ENCODE data around the gene PRDM16. TPM values are rescaled to one million over a fixed set of nuclear protein-coding genes. Genes with fewer than 3 reads are reported as not detected.
A peak's percentile ranks its signal among the peaks of the same experiment; 100 is the strongest.

The PRDM16 gene
- total and polyA plus RNA-seq, 2 of the 13 experiments (the other 11 are each of a cell fraction or from before 2014, with no cell fraction given): 0.15 to 0.81 TPM

DNA sequence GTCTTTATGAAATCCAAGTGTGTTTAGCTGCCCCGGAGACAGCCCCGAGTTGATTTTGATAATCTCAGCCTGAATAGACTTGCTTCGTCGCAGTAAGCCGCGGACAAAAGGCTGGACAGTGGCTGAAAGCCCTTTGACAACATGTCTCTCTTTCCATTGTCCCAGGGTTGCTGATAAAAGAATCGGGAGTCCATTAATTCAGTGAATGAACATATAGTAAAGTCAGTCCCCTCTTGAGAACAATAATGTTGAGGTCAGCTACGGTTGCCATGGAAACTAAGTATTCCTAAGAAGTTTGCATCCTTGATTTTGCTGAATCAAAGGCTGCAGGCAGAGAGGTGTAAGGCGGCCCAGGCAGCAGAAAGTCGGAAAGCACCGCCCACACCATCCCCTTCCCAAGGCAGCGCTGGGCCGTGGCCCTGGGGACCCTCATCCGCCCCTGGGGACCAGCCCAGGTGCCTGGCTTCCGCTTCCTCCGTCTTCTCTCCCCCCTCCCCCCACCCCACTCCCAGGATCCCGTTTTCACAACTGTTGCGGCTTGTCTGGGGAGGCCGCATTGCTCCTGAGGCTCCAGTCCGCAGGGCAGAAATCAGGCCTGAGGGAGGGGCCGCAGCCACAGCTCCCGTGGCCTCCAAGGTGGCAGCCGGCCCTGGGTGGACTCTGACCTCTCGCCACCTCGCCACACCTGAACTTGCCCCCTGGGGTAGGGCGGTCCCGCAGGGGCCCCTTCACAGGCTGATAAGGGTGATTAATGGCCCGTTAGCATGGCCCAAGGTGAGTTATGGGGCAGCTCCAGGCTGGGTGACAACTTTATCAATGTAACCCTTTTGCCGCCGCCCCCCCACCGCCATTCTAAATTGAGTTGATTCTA is 180.9 kb downstream of the PRDM16 start (continued):
- no peak for TF ChIP-seq ZNF350 (CRISPR knock-in tag; IDR thresholded peaks at IDR 0.05; ENCODE audit: borderline replicate concordance, low read depth)
- peak; percentile 59 for TF ChIP-seq ZFY (CRISPR knock-in tag; IDR thresholded peaks at IDR 0.05)
- TF ChIP-seq, protein P1, sequence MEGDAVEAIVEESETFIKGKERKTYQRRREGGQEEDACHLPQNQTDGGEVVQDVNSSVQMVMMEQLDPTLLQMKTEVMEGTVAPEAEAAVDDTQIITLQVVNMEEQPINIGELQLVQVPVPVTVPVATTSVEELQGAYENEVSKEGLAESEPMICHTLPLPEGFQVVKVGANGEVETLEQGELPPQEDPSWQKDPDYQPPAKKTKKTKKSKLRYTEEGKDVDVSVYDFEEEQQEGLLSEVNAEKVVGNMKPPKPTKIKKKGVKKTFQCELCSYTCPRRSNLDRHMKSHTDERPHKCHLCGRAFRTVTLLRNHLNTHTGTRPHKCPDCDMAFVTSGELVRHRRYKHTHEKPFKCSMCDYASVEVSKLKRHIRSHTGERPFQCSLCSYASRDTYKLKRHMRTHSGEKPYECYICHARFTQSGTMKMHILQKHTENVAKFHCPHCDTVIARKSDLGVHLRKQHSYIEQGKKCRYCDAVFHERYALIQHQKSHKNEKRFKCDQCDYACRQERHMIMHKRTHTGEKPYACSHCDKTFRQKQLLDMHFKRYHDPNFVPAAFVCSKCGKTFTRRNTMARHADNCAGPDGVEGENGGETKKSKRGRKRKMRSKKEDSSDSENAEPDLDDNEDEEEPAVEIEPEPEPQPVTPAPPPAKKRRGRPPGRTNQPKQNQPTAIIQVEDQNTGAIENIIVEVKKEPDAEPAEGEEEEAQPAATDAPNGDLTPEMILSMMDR (CRISPR knock-in tag; IDR thresholded peaks at IDR 0.05): no peak
- TF ChIP-seq, protein P2, sequence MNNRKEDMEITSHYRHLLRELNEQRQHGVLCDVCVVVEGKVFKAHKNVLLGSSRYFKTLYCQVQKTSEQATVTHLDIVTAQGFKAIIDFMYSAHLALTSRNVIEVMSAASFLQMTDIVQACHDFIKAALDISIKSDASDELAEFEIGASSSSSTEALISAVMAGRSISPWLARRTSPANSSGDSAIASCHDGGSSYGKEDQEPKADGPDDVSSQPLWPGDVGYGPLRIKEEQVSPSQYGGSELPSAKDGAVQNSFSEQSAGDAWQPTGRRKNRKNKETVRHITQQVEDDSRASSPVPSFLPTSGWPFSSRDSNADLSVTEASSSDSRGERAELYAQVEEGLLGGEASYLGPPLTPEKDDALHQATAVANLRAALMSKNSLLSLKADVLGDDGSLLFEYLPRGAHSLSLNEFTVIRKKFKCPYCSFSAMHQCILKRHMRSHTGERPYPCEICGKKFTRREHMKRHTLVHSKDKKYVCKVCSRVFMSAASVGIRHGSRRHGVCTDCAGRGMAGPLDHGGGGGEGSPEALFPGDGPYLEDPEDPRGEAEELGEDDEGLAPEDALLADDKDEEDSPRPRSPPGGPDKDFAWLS (CRISPR knock-in tag; IDR thresholded peaks at IDR 0.05; ENCODE audit: borderline replicate concordance): no peak
- TF ChIP-seq, protein P3, sequence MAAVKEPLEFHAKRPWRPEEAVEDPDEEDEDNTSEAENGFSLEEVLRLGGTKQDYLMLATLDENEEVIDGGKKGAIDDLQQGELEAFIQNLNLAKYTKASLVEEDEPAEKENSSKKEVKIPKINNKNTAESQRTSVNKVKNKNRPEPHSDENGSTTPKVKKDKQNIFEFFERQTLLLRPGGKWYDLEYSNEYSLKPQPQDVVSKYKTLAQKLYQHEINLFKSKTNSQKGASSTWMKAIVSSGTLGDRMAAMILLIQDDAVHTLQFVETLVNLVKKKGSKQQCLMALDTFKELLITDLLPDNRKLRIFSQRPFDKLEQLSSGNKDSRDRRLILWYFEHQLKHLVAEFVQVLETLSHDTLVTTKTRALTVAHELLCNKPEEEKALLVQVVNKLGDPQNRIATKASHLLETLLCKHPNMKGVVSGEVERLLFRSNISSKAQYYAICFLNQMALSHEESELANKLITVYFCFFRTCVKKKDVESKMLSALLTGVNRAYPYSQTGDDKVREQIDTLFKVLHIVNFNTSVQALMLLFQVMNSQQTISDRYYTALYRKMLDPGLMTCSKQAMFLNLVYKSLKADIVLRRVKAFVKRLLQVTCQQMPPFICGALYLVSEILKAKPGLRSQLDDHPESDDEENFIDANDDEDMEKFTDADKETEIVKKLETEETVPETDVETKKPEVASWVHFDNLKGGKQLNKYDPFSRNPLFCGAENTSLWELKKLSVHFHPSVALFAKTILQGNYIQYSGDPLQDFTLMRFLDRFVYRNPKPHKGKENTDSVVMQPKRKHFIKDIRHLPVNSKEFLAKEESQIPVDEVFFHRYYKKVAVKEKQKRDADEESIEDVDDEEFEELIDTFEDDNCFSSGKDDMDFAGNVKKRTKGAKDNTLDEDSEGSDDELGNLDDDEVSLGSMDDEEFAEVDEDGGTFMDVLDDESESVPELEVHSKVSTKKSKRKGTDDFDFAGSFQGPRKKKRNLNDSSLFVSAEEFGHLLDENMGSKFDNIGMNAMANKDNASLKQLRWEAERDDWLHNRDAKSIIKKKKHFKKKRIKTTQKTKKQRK (IDR thresholded peaks at IDR 0.05; ENCODE audit: low read length): no peak
- TF ChIP-seq ZNF207 (IDR thresholded peaks at IDR 0.05; ENCODE audit: borderline replicate concordance): no peak
- TF ChIP-seq, protein P4, sequence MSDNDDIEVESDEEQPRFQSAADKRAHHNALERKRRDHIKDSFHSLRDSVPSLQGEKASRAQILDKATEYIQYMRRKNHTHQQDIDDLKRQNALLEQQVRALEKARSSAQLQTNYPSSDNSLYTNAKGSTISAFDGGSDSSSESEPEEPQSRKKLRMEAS (IDR thresholded peaks at IDR 0.05): no peak; the same call in 1 of the 2 replicates
- TF ChIP-seq HHEX (CRISPR knock-in tag; IDR thresholded peaks at IDR 0.05): no peak
- TF ChIP-seq AHR (CRISPR knock-in tag; IDR thresholded peaks at IDR 0.05): no peak
- TF ChIP-seq ZNF83 (CRISPR knock-in tag; IDR thresholded peaks at IDR 0.05; ENCODE audit: borderline replicate concordance): no peak
- TF ChIP-seq, protein P5, sequence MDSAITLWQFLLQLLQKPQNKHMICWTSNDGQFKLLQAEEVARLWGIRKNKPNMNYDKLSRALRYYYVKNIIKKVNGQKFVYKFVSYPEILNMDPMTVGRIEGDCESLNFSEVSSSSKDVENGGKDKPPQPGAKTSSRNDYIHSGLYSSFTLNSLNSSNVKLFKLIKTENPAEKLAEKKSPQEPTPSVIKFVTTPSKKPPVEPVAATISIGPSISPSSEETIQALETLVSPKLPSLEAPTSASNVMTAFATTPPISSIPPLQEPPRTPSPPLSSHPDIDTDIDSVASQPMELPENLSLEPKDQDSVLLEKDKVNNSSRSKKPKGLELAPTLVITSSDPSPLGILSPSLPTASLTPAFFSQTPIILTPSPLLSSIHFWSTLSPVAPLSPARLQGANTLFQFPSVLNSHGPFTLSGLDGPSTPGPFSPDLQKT (CRISPR knock-in tag; IDR thresholded peaks at IDR 0.05; ENCODE audit: borderline replicate concordance): no peak
- peak; percentile 65 for TF ChIP-seq HDAC2 (CRISPR knock-in tag; IDR thresholded peaks at IDR 0.05)
- TF ChIP-seq, protein P6, sequence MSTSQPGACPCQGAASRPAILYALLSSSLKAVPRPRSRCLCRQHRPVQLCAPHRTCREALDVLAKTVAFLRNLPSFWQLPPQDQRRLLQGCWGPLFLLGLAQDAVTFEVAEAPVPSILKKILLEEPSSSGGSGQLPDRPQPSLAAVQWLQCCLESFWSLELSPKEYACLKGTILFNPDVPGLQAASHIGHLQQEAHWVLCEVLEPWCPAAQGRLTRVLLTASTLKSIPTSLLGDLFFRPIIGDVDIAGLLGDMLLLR (CRISPR knock-in tag; IDR thresholded peaks at IDR 0.05): no peak
- TF ChIP-seq, protein P7, sequence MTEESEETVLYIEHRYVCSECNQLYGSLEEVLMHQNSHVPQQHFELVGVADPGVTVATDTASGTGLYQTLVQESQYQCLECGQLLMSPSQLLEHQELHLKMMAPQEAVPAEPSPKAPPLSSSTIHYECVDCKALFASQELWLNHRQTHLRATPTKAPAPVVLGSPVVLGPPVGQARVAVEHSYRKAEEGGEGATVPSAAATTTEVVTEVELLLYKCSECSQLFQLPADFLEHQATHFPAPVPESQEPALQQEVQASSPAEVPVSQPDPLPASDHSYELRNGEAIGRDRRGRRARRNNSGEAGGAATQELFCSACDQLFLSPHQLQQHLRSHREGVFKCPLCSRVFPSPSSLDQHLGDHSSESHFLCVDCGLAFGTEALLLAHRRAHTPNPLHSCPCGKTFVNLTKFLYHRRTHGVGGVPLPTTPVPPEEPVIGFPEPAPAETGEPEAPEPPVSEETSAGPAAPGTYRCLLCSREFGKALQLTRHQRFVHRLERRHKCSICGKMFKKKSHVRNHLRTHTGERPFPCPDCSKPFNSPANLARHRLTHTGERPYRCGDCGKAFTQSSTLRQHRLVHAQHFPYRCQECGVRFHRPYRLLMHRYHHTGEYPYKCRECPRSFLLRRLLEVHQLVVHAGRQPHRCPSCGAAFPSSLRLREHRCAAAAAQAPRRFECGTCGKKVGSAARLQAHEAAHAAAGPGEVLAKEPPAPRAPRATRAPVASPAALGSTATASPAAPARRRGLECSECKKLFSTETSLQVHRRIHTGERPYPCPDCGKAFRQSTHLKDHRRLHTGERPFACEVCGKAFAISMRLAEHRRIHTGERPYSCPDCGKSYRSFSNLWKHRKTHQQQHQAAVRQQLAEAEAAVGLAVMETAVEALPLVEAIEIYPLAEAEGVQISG (CRISPR knock-in tag; IDR thresholded peaks at IDR 0.05): peak; percentile 21
- TF ChIP-seq ELF4 (CRISPR knock-in tag; IDR thresholded peaks at IDR 0.05; ENCODE audit: borderline replicate concordance): no peak
